PC-3 (cell line): ENCODE measurements around the gene TYW1.
"Not testable (repeated sequence)": the region's sequence is repeated elsewhere in the genome, so short reads cannot be mapped to it uniquely, and the experiment has no call there.

Experiments used
- CTCF ChIP-seq: fragments of 300-600 bp; sonication (generic); conservative IDR thresholded peaks from 2 replicates; pipeline ENCODE4 v1.5.1; 2017; ENCODE audit warnings: antibody characterized with exemption, low read depth, mild to moderate bottlenecking, low read length
- EZH2phosphoT487 ChIP-seq: fragments of 300-600 bp; sonication (generic); IDR thresholded peaks from 2 replicates; pipeline ENCODE4 v1.6.1; 2018; ENCODE audit warnings: mild to moderate bottlenecking, antibody characterized with exemption, low read length, borderline replicate concordance

- TF ChIP-seq CTCF, EZH2phosphoT487: not testable (repeated sequence)
These were observed 186.5 kb downstream of the TYW1 start for GRCh38 chr7:67182956-67183750.
